H1 (cell line): Measurements from ENCODE around the gene SOX13. TPM values are rescaled to one million over a fixed set of nuclear protein-coding genes. Genes with fewer than 3 reads are reported as not detected.

ENCODE experiments used
- CTCF ChIA-PET: fragments of 300-600 bp; sonication (Branson Sonifier 250); formaldehyde crosslinking; loops from one replicate; lab custom pipeline; 2021; ENCODE audit not compliant: partially characterized antibody; lab: Charles Lee
- POLR2A ChIA-PET: fragments of 300-600 bp; sonication (Branson Sonifier 250); formaldehyde crosslinking; loops from one replicate; lab custom pipeline; 2021; ENCODE audit warnings: inconsistent platforms; ENCODE audit not compliant: partially characterized antibody; lab: Charles Lee
- DNase-seq, 2 experiments: peaks; one replicate each; pipeline versions ENCODE4 v3.0.0 to v3.0.0-alpha.2; 2010 to 2022; ENCODE audit warnings: low spot score in 2 of 2, low read depth in 1 of 2, mixed read lengths in 1 of 2
- FAIRE-seq: peaks from 2 replicates; lab custom pipeline; 2011; peaks lifted over from hg19 to GRCh38; lab: Jason Lieb, UNC
- H2AFZ ChIP-seq: 2 replicates; pipeline ENCODE4 v1.8.1; 2012; ENCODE audit warnings: low read length, inconsistent platforms
- H2AK5ac ChIP-seq: 2 replicates; pipeline ENCODE4 v1.6.1; 2013; ENCODE audit warnings: low read depth, low read length
- H2BK120ac ChIP-seq: replicated peaks from 2 replicates; pipeline ENCODE3; 2013; ENCODE audit warnings: low read depth, low read length, inconsistent platforms
- H2BK12ac ChIP-seq: 2 replicates; pipeline ENCODE4 v1.6.1; 2013; ENCODE audit warnings: low read depth, low read length
- H2BK15ac ChIP-seq: 2 replicates; pipeline ENCODE4 v1.6.1; 2013; ENCODE audit warnings: low read length
- H2BK20ac ChIP-seq: 2 replicates; pipeline ENCODE4 v1.6.1; 2013; ENCODE audit warnings: low read length
- H2BK5ac ChIP-seq: 2 replicates; pipeline ENCODE4 v1.6.1; 2013; ENCODE audit warnings: low read depth, low read length
- H3K14ac ChIP-seq: 2 replicates; pipeline ENCODE4 v1.6.1; 2013; ENCODE audit warnings: inconsistent platforms; ENCODE audit not compliant: insufficient read length
- H3K18ac ChIP-seq: 2 replicates; pipeline ENCODE4 v1.6.1; 2013; ENCODE audit warnings: low read length; ENCODE audit errors: extremely low read depth
- H3K23ac ChIP-seq: 2 replicates; pipeline ENCODE4 v1.6.1; 2013; ENCODE audit warnings: inconsistent platforms; ENCODE audit not compliant: insufficient read length
- H3K23me2 ChIP-seq: 2 replicates; pipeline ENCODE4 v1.6.1; 2013; ENCODE audit warnings: low read depth, low read length
- H3K27ac ChIP-seq: 2 replicates; pipeline ENCODE4 v1.6.1; 2011; ENCODE audit warnings: low read depth, low read length, inconsistent platforms
- H3K27me3 ChIP-seq, 4 experiments: replicated peaks in 1 of 4; 1 replicate in 1 of 4; 2 replicates in 3 of 4; pipeline versions ENCODE4 v1.6.1 to v1.8.1; 2011 to 2013; ENCODE audit warnings: low read length in 3 of 4, mild to moderate bottlenecking in 3 of 4, inconsistent platforms in 2 of 4, mixed read lengths in 2 of 4, moderate library complexity in 1 of 4; ENCODE audit not compliant: control insufficient read depth in 3 of 4, insufficient read depth in 3 of 4; ENCODE audit errors: extremely low read depth in 1 of 4
- H3K36me3 ChIP-seq, 4 experiments: 2 replicates each; pipeline versions ENCODE4 v1.6.1 to v1.8.1; 2011 to 2013; ENCODE audit warnings: mild to moderate bottlenecking in 4 of 4, low read length in 3 of 4, moderate library complexity in 2 of 4, control low read depth in 1 of 4, inconsistent platforms in 1 of 4; ENCODE audit not compliant: insufficient read depth in 4 of 4, control insufficient read depth in 2 of 4
- H3K4ac ChIP-seq: replicated peaks from 2 replicates; pipeline ENCODE3; 2013; ENCODE audit warnings: low read length, low read depth, mixed read lengths, inconsistent platforms; ENCODE audit not compliant: insufficient read length
- H3K4me1 ChIP-seq, 4 experiments: replicated peaks in 1 of 4; 1 replicate in 1 of 4; 2 replicates in 3 of 4; pipeline versions ENCODE4 v1.6.1 to v1.8.1; 2011 to 2013; ENCODE audit warnings: low read length in 3 of 4, inconsistent platforms in 2 of 4, mixed read lengths in 1 of 4; ENCODE audit not compliant: insufficient read depth in 4 of 4, control insufficient read depth in 3 of 4
- H3K4me2 ChIP-seq, 2 experiments: 2 replicates each; pipeline versions ENCODE4 v1.6.1 to v1.8.1; 2011 to 2013; ENCODE audit warnings: low read depth in 2 of 2, low read length in 2 of 2, control low read depth in 1 of 2, inconsistent platforms in 1 of 2, mild to moderate bottlenecking in 1 of 2; ENCODE audit not compliant: insufficient read depth in 1 of 2
- H3K4me3 ChIP-seq, 4 experiments: fragments of 200-600, 300-600 bp in 1 of 4; sonication (generic), shearing (Covaris generic), sonication (Bioruptor Twin) in 1 of 4; 2 replicates each; pipeline versions ENCODE4 v1.5.1 to v1.8.1; 2011 to 2016; ENCODE audit warnings: low read length in 4 of 4, low read depth in 3 of 4, control low read depth in 2 of 4, inconsistent platforms in 2 of 4, mild to moderate bottlenecking in 2 of 4, mixed read lengths in 1 of 4, moderate library complexity in 1 of 4; ENCODE audit not compliant: insufficient read depth in 2 of 4; ENCODE audit errors: extremely low read depth in 1 of 4
- H3K56ac ChIP-seq: replicated peaks from 2 replicates; pipeline ENCODE3; 2013; ENCODE audit warnings: low read depth, mild to moderate bottlenecking, mixed read lengths, low read length, inconsistent platforms; ENCODE audit not compliant: insufficient read length
- H3K79me1 ChIP-seq: 2 replicates; pipeline ENCODE4 v1.6.1; 2013; ENCODE audit warnings: low read depth, low read length, control low read depth
- H3K79me2 ChIP-seq, 2 experiments: 2 replicates each; pipeline versions ENCODE4 v1.6.1 to v1.8.1; 2012 to 2013; ENCODE audit warnings: low read length in 2 of 2, mild to moderate bottlenecking in 2 of 2, inconsistent platforms in 1 of 2; ENCODE audit not compliant: insufficient read depth in 2 of 2, control insufficient read depth in 1 of 2
- H3K9ac ChIP-seq, 4 experiments: replicated peaks in 1 of 4; 1 replicate in 1 of 4; 2 replicates in 3 of 4; pipeline versions ENCODE4 v1.6.1 to v1.8.1; 2011 to 2013; ENCODE audit warnings: low read depth in 3 of 4, low read length in 3 of 4, control low read depth in 2 of 4, mild to moderate bottlenecking in 2 of 4, moderate library complexity in 2 of 4, inconsistent platforms in 1 of 4; ENCODE audit errors: extremely low read depth in 1 of 4
- H3K9me3 ChIP-seq, 2 experiments: 2 replicates each; pipeline versions ENCODE4 v1.6.1 to v1.8.1; 2012 to 2013; ENCODE audit warnings: mild to moderate bottlenecking in 2 of 2, moderate library complexity in 2 of 2, control low read depth in 1 of 2, inconsistent platforms in 1 of 2, low read depth in 1 of 2, low read length in 1 of 2, mixed read lengths in 1 of 2; ENCODE audit not compliant: insufficient read depth in 2 of 2
- H4K20me1 ChIP-seq, 2 experiments: replicated peaks in 1 of 2; 2 replicates each; pipeline versions ENCODE3 to v1.8.1; 2011 to 2013; ENCODE audit warnings: inconsistent platforms in 2 of 2, low read length in 2 of 2, mild to moderate bottlenecking in 1 of 2; ENCODE audit not compliant: insufficient read depth in 2 of 2, control insufficient read depth in 1 of 2
- H4K5ac ChIP-seq: 2 replicates; pipeline ENCODE4 v1.6.1; 2013; ENCODE audit warnings: low read length, low read depth, mixed read lengths, inconsistent platforms; ENCODE audit not compliant: insufficient read length
- H4K8ac ChIP-seq: 2 replicates; pipeline ENCODE4 v1.8.0; 2013; ENCODE audit warnings: mild to moderate bottlenecking, moderate library complexity, low read length, inconsistent platforms; ENCODE audit not compliant: insufficient read depth; ENCODE audit errors: extremely low read depth
- H4K91ac ChIP-seq: replicated peaks from 2 replicates; pipeline ENCODE3; 2013; ENCODE audit warnings: low read length, mixed read lengths, inconsistent platforms; ENCODE audit not compliant: insufficient read length
- EGR1 ChIP-seq: IDR thresholded peaks from 2 replicates; pipeline ENCODE4 v1.6.1; 2011; ENCODE audit warnings: low read depth, low read length, borderline replicate concordance
- POLR2A ChIP-seq, 2 experiments: IDR thresholded peaks; 1 replicate in 1 of 2; 2 replicates in 1 of 2; pipeline ENCODE4 v1.6.1; 2011; ENCODE audit warnings: low read depth in 2 of 2, low read length in 2 of 2, mild to moderate bottlenecking in 2 of 2; ENCODE audit errors: control extremely low read depth in 1 of 2
- WGBS, 2 experiments: shearing (Covaris generic) in 1 of 2; methylation state at CpG; one replicate each; pipeline versions ENCODE4 v1.1.6 to v1.1.7; 2013 to 2015; ENCODE audit warnings: low lambda C conversion rate in 2 of 2, mixed read lengths in 2 of 2, inconsistent platforms in 1 of 2, low coverage in 1 of 2, missing lambda C conversion rate in 1 of 2; ENCODE audit not compliant: insufficient replicate concordance in 2 of 2, insufficient coverage in 1 of 2, insufficient read length in 1 of 2; ENCODE audit errors: extremely low coverage in 1 of 2, missing lambda C conversion rate in 1 of 2; 5-methylcytosine and 5-hydroxymethylcytosine counted together
- polyA plus RNA-seq, 7 experiments: library from polyadenylated mRNA; depleted of rRNA in 3 of 7; stranded (reverse) in 5 of 7; unstranded in 2 of 7; fragments of >200 nt in 5 of 7; fragments of 200-250 nt in 2 of 7; gene quantifications; 1 replicate in 5 of 7; 2 replicates in 1 of 7; 4 replicates in 1 of 7; pipeline versions ENCODE4 v1.2.1 to v1.2.3, GENCODE V29; 2011 to 2013; ENCODE audit warnings: missing spikeins in 2 of 7, mixed read lengths in 2 of 7
- total RNA-seq: library from RNA; stranded (reverse); fragmentation: NEBNext Ultra II Directional; extraction: Animal tissue kit (Norgen Biotek cat#: 25700); gene quantifications from 2 replicates; pipeline ENCODE4 v1.2.1, GENCODE V29; 2021

SOX13 gene
- total and polyA plus RNA-seq, 2 of the 8 experiments (the other 6 are each of a cell fraction or from before 2014, with no cell fraction given) = 113 to 173 TPM

- no peaks in the 10 kb centered on the region for H3K79me2 ChIP-seq
- H2AK5ac ChIP-seq = no peak overlapping the region
- no peak overlapping the region for H3K18ac ChIP-seq
- no peaks in the 10 kb centered on the region for H3K23me2 ChIP-seq
- no peak overlapping the region for H4K8ac ChIP-seq
- H3K56ac ChIP-seq = no peak overlapping the region
- peaks cover 0 to 2% of the 10 kb centered on the region in 2 experiments for H4K20me1 ChIP-seq
- no peak overlapping the region for H4K91ac ChIP-seq
- H4K5ac ChIP-seq = no peak overlapping the region
- CTCF ChIA-PET = interaction anchor here (0.6 to 11.3 kb wide), 9 partner anchors 8 to 262 kb away, joined by 3 to 261 read pairs (median 3); no protein-coding TSS in a partner anchor
- no peak overlapping the region for H2BK15ac ChIP-seq
- no peak overlapping the region for H3K4me2 ChIP-seq
- H3K27ac ChIP-seq = no peak overlapping the region
- no peaks in the 10 kb centered on the region; a peak in 1 of 7 replicates for H3K27me3 ChIP-seq
- no peak overlapping the region for H2BK12ac ChIP-seq
- 83% methylated on average over 4 of the region's 4 CpGs; no CpG with 5 or more reads in 1 of the 2 experiments for WGBS, 2 experiments
- no peak overlapping the region for H3K4me3 ChIP-seq
- H3K4ac ChIP-seq = no peak overlapping the region
- FAIRE-seq (no peak), DNase-seq (no peak)
- H2BK120ac ChIP-seq = no peak overlapping the region
- H2AFZ ChIP-seq = no peak overlapping the region
- H3K36me3 ChIP-seq = no peaks in the 10 kb centered on the region; a peak in 2 of 8 replicates
- TF ChIP-seq EGR1 (no peak), POLR2A (IDR thresholded peaks at IDR 0.05; ENCODE audit: control extremely low read depth in 1 of 2, low read depth in 2 of 2, low read length in 2 of 2) (peak in 1 of 2 experiments; percentile 21; a peak in 1 of 3 replicates)
- no peak overlapping the region for H2BK20ac ChIP-seq
- H3K79me1 ChIP-seq = no peaks in the 10 kb centered on the region; the same call in 1 of the 2 replicates
- POLR2A ChIA-PET = interaction anchor here (0.8 to 13.3 kb wide), 9 partner anchors 10 to 265 kb away, joined by 3 to 174 read pairs (median 5); partner anchors contain the start of genes ETNK2, SNRPE and SOX13
- no peaks in the 10 kb centered on the region for H3K9me3 ChIP-seq
- H3K23ac ChIP-seq = no peak overlapping the region
- peaks cover 4 to 16% (median 7%) of the 10 kb centered on the region in 4 experiments for H3K4me1 ChIP-seq
- no peak overlapping the region for H3K9ac ChIP-seq
- no peak overlapping the region for H3K14ac ChIP-seq
- no peak overlapping the region for H2BK5ac ChIP-seq
Observed at GRCh38 chr1:204131978-204132377, 59.1 kb downstream of the SOX13 start.
